Aorta (tissue), 5 donors: Measurements from ENCODE around the gene COL19A1. TPM values are rescaled to one million over a fixed set of nuclear protein-coding genes. Genes with fewer than 3 reads are reported as not detected.

Experiments
- ATAC-seq: fragments of 200-7000 bp; cut with Tn5 transposase; one replicate; pipeline ENCODE4 v1.9.1; 2022; ENCODE audit warnings: moderate library complexity; ENCODE audit not compliant: low FRiP score
- DNase-seq, 2 donors: peaks; one replicate each; pipeline ENCODE4 v3.0.0-alpha.2; 2020
- H3K27ac ChIP-seq, 2 donors: one replicate each; pipeline ENCODE4 v1.5.1; 2013; ENCODE audit warnings: low read length in 2 of 2, mild to moderate bottlenecking in 2 of 2, moderate library complexity in 2 of 2, control low read depth in 1 of 2, inconsistent platforms in 1 of 2, low read depth in 1 of 2
- H3K27me3 ChIP-seq, 2 donors: one replicate each; pipeline ENCODE4 v1.6.1; 2013; ENCODE audit warnings: control low read depth in 1 of 2, low read length in 1 of 2, mild to moderate bottlenecking in 1 of 2, moderate library complexity in 1 of 2; ENCODE audit not compliant: insufficient read depth in 2 of 2, control insufficient read depth in 1 of 2
- H3K36me3 ChIP-seq, 2 donors: one replicate each; pipeline ENCODE4 v1.6.1; 2013; ENCODE audit warnings: control low read depth in 1 of 2, low read length in 1 of 2, mild to moderate bottlenecking in 1 of 2; ENCODE audit not compliant: insufficient read depth in 2 of 2, control insufficient read depth in 1 of 2
- H3K4me1 ChIP-seq, 2 donors: one replicate each; pipeline ENCODE4 v1.6.1; 2013; ENCODE audit warnings: low read length in 2 of 2, control low read depth in 1 of 2, mild to moderate bottlenecking in 1 of 2, moderate library complexity in 1 of 2; ENCODE audit not compliant: insufficient read depth in 2 of 2, control insufficient read depth in 1 of 2
- H3K4me3 ChIP-seq, 2 donors: one replicate each; pipeline ENCODE4 v1.5.1; 2013; ENCODE audit warnings: low read length in 2 of 2, control low read depth in 1 of 2, mild to moderate bottlenecking in 1 of 2
- H3K9me3 ChIP-seq: one replicate; pipeline ENCODE4 v1.6.1; 2013; ENCODE audit warnings: mild to moderate bottlenecking, low read length; ENCODE audit not compliant: control insufficient read depth
- WGBS, 2 donors: extraction: QIAGEN DNeasy Blood & Tissue Kit; methylation state at CpG; one replicate each; pipeline ENCODE4 v1.1.7; 2013; 5-methylcytosine and 5-hydroxymethylcytosine counted together
- intact Hi-C, 2 donors: fragments of 100-400 bp; cut with DNase I; formaldehyde crosslinking; loops; one replicate each; pipeline versions ENCODE4 v1.14.2 to v1.15.0; 2022
- polyA plus RNA-seq, 2 donors: library from polyadenylated mRNA; stranded (reverse); fragments of 200-250 nt; gene quantifications; one replicate each; pipeline ENCODE4 v1.2.3, GENCODE V29; 2013
- total RNA-seq, 2 donors: library from RNA; stranded (reverse); fragmentation: NEBNext Ultra II Directional; extraction: Animal tissue kit (Norgen Biotek cat#: 25700); gene quantifications; one replicate each; pipeline ENCODE4 v1.2.1, GENCODE V29; 2021
- donor health status: healthy with polysubstance abuse.
- donor health status: Bipolar disorder and iron deficiency.
- donor health status: DM: no; HTN: no; CAD: no.
- donor health status: DM: no; HTN: no; CAD: no.
- donor health status: DM: yes; HTN: yes; CAD: no.

Gene COL19A1
- total and polyA plus RNA-seq, 4 donors = 0.42 to 1.8 TPM; not detected in 2

DNA sequence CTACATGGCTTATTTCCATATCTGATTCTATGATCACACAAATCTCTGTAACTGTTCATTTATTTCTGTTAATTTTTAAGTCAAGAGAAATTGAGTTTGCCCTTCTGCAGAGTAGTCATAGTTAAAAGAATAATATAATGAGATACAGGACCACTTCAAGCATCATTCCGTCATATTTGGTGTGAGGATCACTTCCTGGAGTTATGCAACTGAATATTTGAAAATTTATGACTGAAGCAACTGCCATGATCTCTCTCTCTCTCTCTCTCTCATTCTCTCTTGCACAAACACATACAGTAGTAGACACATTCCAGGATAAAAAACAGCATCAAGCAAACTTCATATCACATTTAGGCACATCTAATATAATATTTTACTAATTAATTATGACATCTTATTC is 320.1 kb downstream of the COL19A1 start:
- Histone ChIP-seq H3K4me1 (no peaks in the 10 kb centered on the region), H3K4me3 (no peak overlapping the region), H3K9me3 (no peaks in the 10 kb centered on the region), H3K27me3 (no peaks in the 10 kb centered on the region), H3K36me3 (no peaks in the 10 kb centered on the region), H3K27ac (no peak overlapping the region)
- WGBS, 2 donors = 81 to 82% methylated on average over 1 of the region's 1 CpG
- no peak for DNase-seq
- ATAC-seq = no peak
- intact Hi-C loops = no loop called here

GRCh38 chr6:70188202-70188601 is 321.8 kb downstream of the COL19A1 start:
- 74 to 77% methylated on average over 6 of the region's 6 CpGs for WGBS, 2 donors

DNA sequence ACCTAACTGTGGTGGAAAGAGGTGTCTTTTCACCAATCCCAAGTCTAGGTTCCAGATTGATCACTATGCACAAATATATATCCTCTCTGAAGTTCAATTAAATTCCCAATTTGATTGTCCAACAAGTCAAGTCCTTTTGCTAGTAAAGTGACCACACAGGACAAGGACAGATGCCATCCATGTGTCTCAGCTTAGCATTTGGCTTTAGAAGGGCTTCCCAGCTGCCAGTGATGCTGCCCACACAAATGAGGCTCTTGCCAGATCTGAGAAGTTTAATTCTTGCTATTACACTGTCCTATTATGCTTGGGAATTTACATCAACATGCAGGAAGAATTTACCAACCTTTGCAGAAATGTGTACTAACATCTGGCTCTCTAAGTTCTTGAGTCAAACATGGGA is 328.1 kb downstream of the COL19A1 start:
- H3K36me3 ChIP-seq = no peaks in the 10 kb centered on the region
- ATAC-seq (no peak), DNase-seq (no peak)
- no peak overlapping the region for H3K27ac ChIP-seq
- no peaks in the 10 kb centered on the region for H3K4me1 ChIP-seq
- intact Hi-C loops = no loop called here
- H3K9me3 ChIP-seq = no peaks in the 10 kb centered on the region
- no peaks in the 10 kb centered on the region for H3K27me3 ChIP-seq
- no peak overlapping the region for H3K4me3 ChIP-seq

More at GRCh38 chr6:70188202-70188601, 321.8 kb downstream of the COL19A1 start:
- Histone ChIP-seq H3K9me3 (no peaks in the 10 kb centered on the region), H3K4me1 (no peaks in the 10 kb centered on the region), H3K27ac (no peak overlapping the region), H3K27me3 (no peaks in the 10 kb centered on the region), H3K36me3 (no peaks in the 10 kb centered on the region), H3K4me3 (no peak overlapping the region)
- no peak for DNase-seq
- intact Hi-C loops = no loop called here
- no peak for ATAC-seq

- H3K4me1 ChIP-seq = no peaks in the 10 kb centered on the region
- 77 to 78% methylated on average over 2 of the region's 2 CpGs for WGBS, 2 donors
- intact Hi-C loops = no loop called here
- no peak overlapping the region for H3K27ac ChIP-seq
- ATAC-seq = no peak
- H3K9me3 ChIP-seq = no peaks in the 10 kb centered on the region
- no peak for DNase-seq
- no peak overlapping the region for H3K4me3 ChIP-seq
- H3K27me3 ChIP-seq = no peaks in the 10 kb centered on the region
- H3K36me3 ChIP-seq = no peaks in the 10 kb centered on the region
These were observed 330.2 kb downstream of the COL19A1 start for GRCh38 chr6:70196531-70196930.

- H3K4me3 ChIP-seq = no peak overlapping the region
- H3K27ac ChIP-seq = no peak overlapping the region
- H3K36me3 ChIP-seq = no peaks in the 10 kb centered on the region
- intact Hi-C loops = no loop called here
- no peaks in the 10 kb centered on the region for H3K27me3 ChIP-seq
- no peak for DNase-seq
- H3K4me1 ChIP-seq = no peaks in the 10 kb centered on the region
- H3K9me3 ChIP-seq = no peaks in the 10 kb centered on the region
- no peak for ATAC-seq
- 67 to 70% methylated on average over 2 of the region's 2 CpGs for WGBS, 2 donors
These were observed 332.4 kb downstream of the COL19A1 start for GRCh38 chr6:70198785-70199184.

DNA sequence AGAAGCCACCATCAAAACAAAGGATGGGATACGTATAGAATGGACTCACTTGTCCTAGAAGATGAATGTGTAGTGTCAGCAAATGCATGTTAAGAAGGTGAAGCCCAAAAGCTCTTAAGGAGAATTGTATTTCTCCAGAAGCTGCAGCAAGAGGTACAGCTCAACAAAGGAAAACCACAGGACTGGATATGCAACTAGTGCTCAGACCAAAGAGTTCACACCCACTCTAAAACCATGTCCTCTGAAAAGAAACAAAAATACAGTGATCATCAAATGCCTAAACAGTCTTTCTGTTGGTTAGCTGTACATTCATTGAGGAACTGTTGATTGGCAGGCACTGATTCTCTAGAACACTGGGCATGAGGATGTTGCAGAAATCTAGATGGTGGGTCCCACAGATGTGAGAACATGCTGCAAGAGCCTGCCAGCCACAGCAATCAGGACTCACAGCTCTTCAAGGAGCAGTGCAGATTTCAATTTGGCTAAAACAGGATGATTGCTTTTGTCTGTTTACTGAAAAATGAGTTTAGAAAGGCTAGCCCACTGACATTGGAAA is 342.0 kb downstream of the COL19A1 start:
- 68% methylated on average over 1 of the region's 1 CpG for WGBS, 2 donors

DNA sequence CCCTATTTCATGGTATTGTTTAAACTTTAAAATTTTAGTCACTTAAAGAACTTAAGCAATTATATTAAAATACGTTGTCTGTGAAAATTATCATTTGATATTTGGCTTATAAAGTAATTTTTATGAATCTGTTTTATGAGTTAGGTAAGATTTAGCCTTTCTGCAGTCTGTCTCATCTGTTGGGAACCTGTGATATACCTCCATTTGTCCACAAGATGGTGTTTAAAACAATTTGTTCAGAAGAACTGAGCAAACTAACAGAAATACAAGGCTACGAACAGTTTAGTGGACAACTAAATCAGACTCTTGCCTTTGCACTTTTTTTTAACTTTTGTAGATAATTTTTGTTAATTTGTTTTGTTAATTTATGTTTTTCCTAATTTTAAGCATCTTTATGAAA is 344.1 kb downstream of the COL19A1 start:
- H3K27me3 ChIP-seq = no peaks in the 10 kb centered on the region
- WGBS, 2 donors = 59 to 64% methylated on average over 2 of the region's 2 CpGs
- no peak overlapping the region for H3K27ac ChIP-seq
- H3K4me1 ChIP-seq = no peaks in the 10 kb centered on the region
- no peaks in the 10 kb centered on the region for H3K9me3 ChIP-seq
- intact Hi-C loops = no loop called here
- H3K36me3 ChIP-seq = no peaks in the 10 kb centered on the region
- DNase-seq (no peak), ATAC-seq (no peak)
- no peak overlapping the region for H3K4me3 ChIP-seq

More for the DNA sequence above, 342.0 kb downstream of the COL19A1 start:
- Histone ChIP-seq H3K9me3 (no peaks in the 10 kb centered on the region), H3K4me3 (no peak overlapping the region), H3K27me3 (no peaks in the 10 kb centered on the region), H3K27ac (no peak overlapping the region), H3K36me3 (no peaks in the 10 kb centered on the region), H3K4me1 (no peaks in the 10 kb centered on the region)
- intact Hi-C loops = no loop called here
- no peak for ATAC-seq
- DNase-seq = no peak

- ATAC-seq (no peak), DNase-seq (no peak)
- Histone ChIP-seq H3K27ac (no peak overlapping the region), H3K4me1 (no peaks in the 10 kb centered on the region), H3K9me3 (no peaks in the 10 kb centered on the region), H3K4me3 (no peak overlapping the region), H3K36me3 (no peaks in the 10 kb centered on the region), H3K27me3 (no peaks in the 10 kb centered on the region)
- 79 to 86% methylated on average over 4 of the region's 4 CpGs for WGBS, 2 donors
- intact Hi-C loops = no loop called here
These were observed 349.2 kb downstream of the COL19A1 start for GRCh38 chr6:70215460-70216108.

- H3K36me3 ChIP-seq = no peaks in the 10 kb centered on the region
- H3K9me3 ChIP-seq = no peaks in the 10 kb centered on the region
- WGBS, 2 donors = 52 to 60% methylated on average over 8 of the region's 8 CpGs
- H3K4me1 ChIP-seq = no peaks in the 10 kb centered on the region
- no peak overlapping the region for H3K27ac ChIP-seq
- ATAC-seq (no peak), DNase-seq (no peak)
- intact Hi-C loops = no loop called here
- H3K4me3 ChIP-seq = no peak overlapping the region
- H3K27me3 ChIP-seq = no peaks in the 10 kb centered on the region
These were observed 350.4 kb downstream of the COL19A1 start for GRCh38 chr6:70216767-70217166.
